K562 (cell line): ENCODE measurements around the gene MMP24. TPM values are rescaled to one million over a fixed set of nuclear protein-coding genes. Genes with fewer than 3 reads are reported as not detected.

Experiments used
- BHLHE40 ChIP-seq: IDR thresholded peaks from 2 replicates; pipeline ENCODE4 v1.6.1; 2011; ENCODE audit warnings: low read length, improper control_type of control experiment
- CREB1 ChIP-seq, 2 experiments: sonication (generic) in 1 of 2; formaldehyde crosslinking in 1 of 2; IDR thresholded peaks; 2 replicates each; pipeline versions ENCODE4 v1.6.1 to v1.8.0; 2012 to 2022; ENCODE audit warnings: inconsistent platforms in 1 of 2, mild to moderate bottlenecking in 1 of 2, missing genetic modification reagents in 1 of 2, moderate library complexity in 1 of 2
- IFI16 ChIP-seq: fragments of 250-450 bp; sonication (Bioruptor Pico); IDR thresholded peaks from 2 replicates; pipeline ENCODE4 v2.1.2; 2022; ENCODE audit warnings: mild to moderate bottlenecking, inconsistent platforms
- JUN ChIP-seq, 2 experiments: sonication (generic) in 1 of 2; formaldehyde crosslinking in 1 of 2; IDR thresholded peaks; 2 replicates each; pipeline versions ENCODE4 v1.6.1 to v1.8.0; 2012 to 2022; ENCODE audit warnings: borderline replicate concordance in 2 of 2, mild to moderate bottlenecking in 2 of 2, improper control_type of control experiment in 1 of 2, low read depth in 1 of 2, low read length in 1 of 2, missing genetic modification reagents in 1 of 2
- NR2F6 ChIP-seq: fragments of 450-650 bp; formaldehyde crosslinking; IDR thresholded peaks from 2 replicates; pipeline ENCODE4 v1.4.0; 2020; ENCODE audit warnings: mild to moderate bottlenecking
- PURB ChIP-seq: sonication (generic); formaldehyde crosslinking; IDR thresholded peaks from 2 replicates; pipeline ENCODE4 v1.9.0; 2021; ENCODE audit warnings: low read depth, mild to moderate bottlenecking, missing genetic modification reagents
- RBM34 ChIP-seq: fragments of 200-400 bp; formaldehyde crosslinking; IDR thresholded peaks from 2 replicates; pipeline ENCODE4 v1.6.1; 2018; ENCODE audit warnings: low read length, borderline replicate concordance; ENCODE audit not compliant: insufficient read depth
- SMC3 ChIP-seq: conservative IDR thresholded peaks from 2 replicates; pipeline ENCODE4 v1.6.1; 2011; ENCODE audit warnings: low read depth, low read length, improper control_type of control experiment; ENCODE audit not compliant: insufficient read depth
- polyA plus RNA-seq, 8 experiments: library from polyadenylated mRNA; depleted of rRNA in 4 of 8; stranded (reverse) in 5 of 8; unstranded in 3 of 8; fragments of >200 nt; fragmentation: Nextera tagmentation in 2 of 8; fragmentation: Illumina TruSeq in 1 of 8; extraction: Ambion mirVana in 2 of 8; extraction: Trizol in 1 of 8; gene quantifications; 2 replicates each; pipeline versions ENCODE4 v1.2.1 to v1.2.3, GENCODE V29; 2011 to 2014; ENCODE audit warnings: inconsistent platforms in 1 of 8, missing spikeins in 1 of 8
- total RNA-seq, 7 experiments: library from RNA; depleted of rRNA in 6 of 7; stranded (reverse); fragments of >200 nt in 6 of 7; fragmentation: Illumina TruSeq in 2 of 7; extraction: Trizol in 2 of 7; gene quantifications; 2 replicates each; pipeline versions ENCODE4 v1.2.1 to v1.2.3, GENCODE V29; 2011 to 2021; ENCODE audit warnings: low replicate concordance in 1 of 7
- TF ChIP-seq, protein P1 (sequence below): fragments of 250-450 bp; sonication (Bioruptor Pico); IDR thresholded peaks from 2 replicates; pipeline ENCODE4 v1.9.0; 2021; ENCODE audit warnings: mild to moderate bottlenecking
- TF ChIP-seq, protein P2 (sequence below), 2 experiments: fragments of 450-650 bp; formaldehyde crosslinking in 1 of 2; IDR thresholded peaks; 2 replicates each; pipeline versions ENCODE4 v1.4.0 to v1.6.1; 2014 to 2020; ENCODE audit warnings: mild to moderate bottlenecking in 2 of 2, borderline replicate concordance in 1 of 2, low read depth in 1 of 2
- TF ChIP-seq, protein P3 (sequence below): fragments of 450-650 bp; IDR thresholded peaks from 2 replicates; pipeline ENCODE4 v1.6.1; 2017; ENCODE audit warnings: antibody characterized with exemption, mild to moderate bottlenecking
- TF ChIP-seq, protein P4 (sequence below): fragments of 450-650 bp; IDR thresholded peaks from 2 replicates; pipeline ENCODE4 v1.6.1; 2016

Gene MMP24
- total and polyA plus RNA-seq, 9 of the 15 experiments (the other 6 are each of a cell fraction or from before 2014, with no cell fraction given): 0.03 to 0.07 (median 0.03) TPM; not detected in 6

DNA sequence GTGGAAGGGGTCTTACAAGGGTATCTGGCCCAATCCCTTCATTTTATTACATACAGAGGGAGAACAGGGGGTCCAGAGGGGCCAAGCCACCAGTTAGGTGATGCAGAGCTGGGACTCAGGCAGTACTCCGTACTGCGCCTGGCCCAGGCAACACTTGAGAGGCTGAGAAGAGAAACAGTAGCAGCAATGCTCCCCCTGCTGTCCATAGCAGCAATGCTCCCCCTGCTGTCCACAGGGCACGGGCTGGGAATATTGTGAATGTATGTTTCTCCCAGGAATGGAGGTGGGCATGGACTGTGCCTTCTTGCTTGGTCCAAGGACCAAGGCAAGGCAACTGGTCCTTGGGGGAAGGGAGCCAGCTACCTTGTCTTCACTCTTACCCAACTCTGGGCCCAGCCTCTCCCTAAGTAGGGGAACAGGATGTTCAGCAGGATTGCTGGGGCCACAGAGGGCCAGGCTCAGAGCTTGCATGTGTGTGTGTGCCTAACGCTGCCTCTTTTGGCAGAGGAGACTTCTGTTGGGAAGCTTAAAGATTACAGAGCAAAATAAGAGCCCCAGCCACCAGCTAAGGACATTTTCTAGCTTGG is 80.5 kb downstream of the MMP24 start (continued):
- TF ChIP-seq JUN (IDR thresholded peaks at IDR 0.05; ENCODE audit: borderline replicate concordance, low read depth, low read length): no peak
- no peak for TF ChIP-seq JUN (CRISPR knock-in tag; IDR thresholded peaks at IDR 0.05; ENCODE audit: borderline replicate concordance)
- TF ChIP-seq PURB (CRISPR knock-in tag): no peak
- TF ChIP-seq SMC3: peak; percentile 52
- TF ChIP-seq, protein P1, sequence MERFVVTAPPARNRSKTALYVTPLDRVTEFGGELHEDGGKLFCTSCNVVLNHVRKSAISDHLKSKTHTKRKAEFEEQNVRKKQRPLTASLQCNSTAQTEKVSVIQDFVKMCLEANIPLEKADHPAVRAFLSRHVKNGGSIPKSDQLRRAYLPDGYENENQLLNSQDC: no peak
- TF ChIP-seq, protein P2, sequence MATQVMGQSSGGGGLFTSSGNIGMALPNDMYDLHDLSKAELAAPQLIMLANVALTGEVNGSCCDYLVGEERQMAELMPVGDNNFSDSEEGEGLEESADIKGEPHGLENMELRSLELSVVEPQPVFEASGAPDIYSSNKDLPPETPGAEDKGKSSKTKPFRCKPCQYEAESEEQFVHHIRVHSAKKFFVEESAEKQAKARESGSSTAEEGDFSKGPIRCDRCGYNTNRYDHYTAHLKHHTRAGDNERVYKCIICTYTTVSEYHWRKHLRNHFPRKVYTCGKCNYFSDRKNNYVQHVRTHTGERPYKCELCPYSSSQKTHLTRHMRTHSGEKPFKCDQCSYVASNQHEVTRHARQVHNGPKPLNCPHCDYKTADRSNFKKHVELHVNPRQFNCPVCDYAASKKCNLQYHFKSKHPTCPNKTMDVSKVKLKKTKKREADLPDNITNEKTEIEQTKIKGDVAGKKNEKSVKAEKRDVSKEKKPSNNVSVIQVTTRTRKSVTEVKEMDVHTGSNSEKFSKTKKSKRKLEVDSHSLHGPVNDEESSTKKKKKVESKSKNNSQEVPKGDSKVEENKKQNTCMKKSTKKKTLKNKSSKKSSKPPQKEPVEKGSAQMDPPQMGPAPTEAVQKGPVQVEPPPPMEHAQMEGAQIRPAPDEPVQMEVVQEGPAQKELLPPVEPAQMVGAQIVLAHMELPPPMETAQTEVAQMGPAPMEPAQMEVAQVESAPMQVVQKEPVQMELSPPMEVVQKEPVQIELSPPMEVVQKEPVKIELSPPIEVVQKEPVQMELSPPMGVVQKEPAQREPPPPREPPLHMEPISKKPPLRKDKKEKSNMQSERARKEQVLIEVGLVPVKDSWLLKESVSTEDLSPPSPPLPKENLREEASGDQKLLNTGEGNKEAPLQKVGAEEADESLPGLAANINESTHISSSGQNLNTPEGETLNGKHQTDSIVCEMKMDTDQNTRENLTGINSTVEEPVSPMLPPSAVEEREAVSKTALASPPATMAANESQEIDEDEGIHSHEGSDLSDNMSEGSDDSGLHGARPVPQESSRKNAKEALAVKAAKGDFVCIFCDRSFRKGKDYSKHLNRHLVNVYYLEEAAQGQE (IDR thresholded peaks at IDR 0.05; ENCODE audit: borderline replicate concordance): peak; percentile 46; the same call in 1 of the 2 replicates
- TF ChIP-seq, protein P2 (CRISPR knock-in tag; IDR thresholded peaks at IDR 0.05; ENCODE audit: low read depth): no peak
- TF ChIP-seq BHLHE40: peak; percentile 29; the same call in 1 of the 2 replicates
- no peak for TF ChIP-seq CREB1 (IDR thresholded peaks at IDR 0.05)
- TF ChIP-seq CREB1 (CRISPR knock-in tag; IDR thresholded peaks at IDR 0.05): 0 out of 2 replicates have a peak, but pooled peaks have one; percentile 17
- TF ChIP-seq, protein P3, sequence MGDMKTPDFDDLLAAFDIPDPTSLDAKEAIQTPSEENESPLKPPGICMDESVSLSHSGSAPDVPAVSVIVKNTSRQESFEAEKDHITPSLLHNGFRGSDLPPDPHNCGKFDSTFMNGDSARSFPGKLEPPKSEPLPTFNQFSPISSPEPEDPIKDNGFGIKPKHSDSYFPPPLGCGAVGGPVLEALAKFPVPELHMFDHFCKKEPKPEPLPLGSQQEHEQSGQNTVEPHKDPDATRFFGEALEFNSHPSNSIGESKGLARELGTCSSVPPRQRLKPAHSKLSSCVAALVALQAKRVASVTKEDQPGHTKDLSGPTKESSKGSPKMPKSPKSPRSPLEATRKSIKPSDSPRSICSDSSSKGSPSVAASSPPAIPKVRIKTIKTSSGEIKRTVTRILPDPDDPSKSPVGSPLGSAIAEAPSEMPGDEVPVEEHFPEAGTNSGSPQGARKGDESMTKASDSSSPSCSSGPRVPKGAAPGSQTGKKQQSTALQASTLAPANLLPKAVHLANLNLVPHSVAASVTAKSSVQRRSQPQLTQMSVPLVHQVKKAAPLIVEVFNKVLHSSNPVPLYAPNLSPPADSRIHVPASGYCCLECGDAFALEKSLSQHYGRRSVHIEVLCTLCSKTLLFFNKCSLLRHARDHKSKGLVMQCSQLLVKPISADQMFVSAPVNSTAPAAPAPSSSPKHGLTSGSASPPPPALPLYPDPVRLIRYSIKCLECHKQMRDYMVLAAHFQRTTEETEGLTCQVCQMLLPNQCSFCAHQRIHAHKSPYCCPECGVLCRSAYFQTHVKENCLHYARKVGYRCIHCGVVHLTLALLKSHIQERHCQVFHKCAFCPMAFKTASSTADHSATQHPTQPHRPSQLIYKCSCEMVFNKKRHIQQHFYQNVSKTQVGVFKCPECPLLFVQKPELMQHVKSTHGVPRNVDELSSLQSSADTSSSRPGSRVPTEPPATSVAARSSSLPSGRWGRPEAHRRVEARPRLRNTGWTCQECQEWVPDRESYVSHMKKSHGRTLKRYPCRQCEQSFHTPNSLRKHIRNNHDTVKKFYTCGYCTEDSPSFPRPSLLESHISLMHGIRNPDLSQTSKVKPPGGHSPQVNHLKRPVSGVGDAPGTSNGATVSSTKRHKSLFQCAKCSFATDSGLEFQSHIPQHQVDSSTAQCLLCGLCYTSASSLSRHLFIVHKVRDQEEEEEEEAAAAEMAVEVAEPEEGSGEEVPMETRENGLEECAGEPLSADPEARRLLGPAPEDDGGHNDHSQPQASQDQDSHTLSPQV: peak; percentile 39; the same call in 1 of the 2 replicates
- TF ChIP-seq RBM34: no peak
- TF ChIP-seq IFI16 (CRISPR knock-in tag): no peak
- TF ChIP-seq, protein P4, sequence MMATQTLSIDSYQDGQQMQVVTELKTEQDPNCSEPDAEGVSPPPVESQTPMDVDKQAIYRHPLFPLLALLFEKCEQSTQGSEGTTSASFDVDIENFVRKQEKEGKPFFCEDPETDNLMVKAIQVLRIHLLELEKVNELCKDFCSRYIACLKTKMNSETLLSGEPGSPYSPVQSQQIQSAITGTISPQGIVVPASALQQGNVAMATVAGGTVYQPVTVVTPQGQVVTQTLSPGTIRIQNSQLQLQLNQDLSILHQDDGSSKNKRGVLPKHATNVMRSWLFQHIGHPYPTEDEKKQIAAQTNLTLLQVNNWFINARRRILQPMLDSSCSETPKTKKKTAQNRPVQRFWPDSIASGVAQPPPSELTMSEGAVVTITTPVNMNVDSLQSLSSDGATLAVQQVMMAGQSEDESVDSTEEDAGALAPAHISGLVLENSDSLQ: no peak
- TF ChIP-seq NR2F6 (CRISPR knock-in tag): no peak
